Gastroesophageal sphincter (tissue), 3 donors: ENCODE data around the gene FAM171A2.

Source experiments
- POLR2AphosphoS5 ChIP-seq: sonication (generic); formaldehyde crosslinking; IDR thresholded peaks from one replicate; pipeline ENCODE4 v1.6.1; 2017; ENCODE audit warnings: antibody characterized with exemption
- TF ChIP-seq, protein P1 (sequence below), 4 experiments: fragments of 200-600 bp in 2 of 4; fragments of 450-650 bp in 2 of 4; sonication (generic) in 1 of 4; IDR thresholded peaks; one replicate each; pipeline ENCODE4 v1.5.1; 2017 to 2019; ENCODE audit warnings: antibody characterized with exemption in 4 of 4, mild to moderate bottlenecking in 2 of 4, moderate library complexity in 2 of 4

DNA sequence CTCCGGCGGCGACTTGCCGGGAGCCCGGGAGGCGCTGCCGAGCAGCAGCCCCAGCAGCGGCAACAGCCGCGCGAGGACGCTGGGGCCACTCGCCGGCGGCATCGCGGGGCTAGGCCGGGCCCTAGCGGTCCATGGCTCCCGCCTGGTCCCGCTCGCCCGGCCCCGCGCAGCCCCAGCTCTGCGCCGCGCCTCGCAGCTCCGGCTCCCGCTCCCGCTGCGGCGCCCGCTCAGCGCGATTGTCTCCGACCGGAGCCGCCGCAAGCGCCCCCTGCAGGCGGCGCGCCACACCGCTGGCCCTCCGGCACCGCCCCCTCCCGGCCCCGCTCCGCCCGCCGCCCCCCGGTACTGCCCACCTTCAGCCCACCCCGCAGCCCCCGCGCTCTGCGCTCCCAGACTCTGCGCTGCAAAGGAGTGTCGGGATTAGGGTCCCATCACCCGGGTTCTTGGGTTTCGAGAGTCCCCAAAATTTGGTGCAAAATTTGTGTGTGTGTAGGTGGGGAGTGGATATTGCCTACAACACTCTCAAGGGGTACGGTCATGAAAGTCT is at the start of gene FAM171A2:
- TF ChIP-seq, protein P1, sequence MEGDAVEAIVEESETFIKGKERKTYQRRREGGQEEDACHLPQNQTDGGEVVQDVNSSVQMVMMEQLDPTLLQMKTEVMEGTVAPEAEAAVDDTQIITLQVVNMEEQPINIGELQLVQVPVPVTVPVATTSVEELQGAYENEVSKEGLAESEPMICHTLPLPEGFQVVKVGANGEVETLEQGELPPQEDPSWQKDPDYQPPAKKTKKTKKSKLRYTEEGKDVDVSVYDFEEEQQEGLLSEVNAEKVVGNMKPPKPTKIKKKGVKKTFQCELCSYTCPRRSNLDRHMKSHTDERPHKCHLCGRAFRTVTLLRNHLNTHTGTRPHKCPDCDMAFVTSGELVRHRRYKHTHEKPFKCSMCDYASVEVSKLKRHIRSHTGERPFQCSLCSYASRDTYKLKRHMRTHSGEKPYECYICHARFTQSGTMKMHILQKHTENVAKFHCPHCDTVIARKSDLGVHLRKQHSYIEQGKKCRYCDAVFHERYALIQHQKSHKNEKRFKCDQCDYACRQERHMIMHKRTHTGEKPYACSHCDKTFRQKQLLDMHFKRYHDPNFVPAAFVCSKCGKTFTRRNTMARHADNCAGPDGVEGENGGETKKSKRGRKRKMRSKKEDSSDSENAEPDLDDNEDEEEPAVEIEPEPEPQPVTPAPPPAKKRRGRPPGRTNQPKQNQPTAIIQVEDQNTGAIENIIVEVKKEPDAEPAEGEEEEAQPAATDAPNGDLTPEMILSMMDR (IDR thresholded peaks at IDR 0.05), result peak in 3 of 4 experiments; percentile 67 to 85 (median 70)
- TF ChIP-seq POLR2AphosphoS5, result no peak
